ENCODE measurements around the gene FCRL5. TPM values are rescaled to one million over a fixed set of nuclear protein-coding genes. Genes with fewer than 3 reads are reported as not detected.

FCRL5 gene
- under 1 TPM; 0.04 to 0.08 TPM for polyA plus RNA-seq

- 70% methylated on average over 10 of the region's 10 CpGs for WGBS, 2 donors
- Histone ChIP-seq H3K27ac (ENCODE audit: low read depth in 2 of 2, low read length in 1 of 2) (no peak within 1 kb of the TSS), H3K9me3 (ENCODE audit: control insufficient read depth in 2 of 2, insufficient read depth in 1 of 2, low read depth in 1 of 2, low read length in 1 of 2) (no peaks in the 10 kb centered on the region), H3K4me3 (ENCODE audit: low read depth in 1 of 2, low read length in 2 of 2) (no peak within 1 kb of the TSS), H3K27me3 (ENCODE audit: control insufficient read depth in 1 of 2, insufficient read depth in 2 of 2, low read length in 2 of 2) (no peaks in the 10 kb centered on the region), H3K36me3 (ENCODE audit: control insufficient read depth in 2 of 2, insufficient read depth in 2 of 2, low read length in 1 of 2) (no peaks in the 10 kb centered on the region), H3K4me1 (ENCODE audit: control insufficient read depth in 2 of 2, insufficient read depth in 2 of 2, low read length in 1 of 2) (no peaks in the 10 kb centered on the region)
Observed at GRCh38 chr1:157551694-157552693, at the start of gene FCRL5. Gene FCRL5, minus strand, starts transcription at chr1:157552515. Its CDS starts 153 bp downstream, at chr1:157552362.

GRCh38 chr1:157600236-157600635 is 47.9 kb upstream of the FCRL5 start:
- no peaks in the 10 kb centered on the region for H3K9me3 ChIP-seq (ENCODE audit: control insufficient read depth in 2 of 2, insufficient read depth in 1 of 2, low read depth in 1 of 2, low read length in 1 of 2)
- H3K27ac ChIP-seq (ENCODE audit: low read depth in 2 of 2, low read length in 1 of 2), result no peak overlapping the region
- H3K4me3 ChIP-seq (ENCODE audit: low read depth in 1 of 2, low read length in 2 of 2), result no peak overlapping the region
- no peaks in the 10 kb centered on the region for H3K4me1 ChIP-seq (ENCODE audit: control insufficient read depth in 2 of 2, insufficient read depth in 2 of 2, low read length in 1 of 2)
- WGBS, 2 donors, result 33 to 41% methylated on average over 1 of the region's 1 CpG
- no peaks in the 10 kb centered on the region for H3K36me3 ChIP-seq (ENCODE audit: control insufficient read depth in 2 of 2, insufficient read depth in 2 of 2, low read length in 1 of 2)
- no peaks in the 10 kb centered on the region for H3K27me3 ChIP-seq (ENCODE audit: control insufficient read depth in 1 of 2, insufficient read depth in 2 of 2, low read length in 2 of 2)

GRCh38 chr1:157597959-157598667 is 45.8 kb upstream of the FCRL5 start, which contains the start of gene FCRL4:
Gene FCRL4, minus strand, starts transcription at chr1:157598085. Its CDS starts 141 bp downstream, at chr1:157597944.
- Histone ChIP-seq H3K9me3 (ENCODE audit: control insufficient read depth in 2 of 2, insufficient read depth in 1 of 2, low read depth in 1 of 2, low read length in 1 of 2) (no peaks in the 10 kb centered on the region), H3K4me3 (ENCODE audit: low read depth in 1 of 2, low read length in 2 of 2) (no peak within 1 kb of the TSS), H3K27me3 (ENCODE audit: control insufficient read depth in 1 of 2, insufficient read depth in 2 of 2, low read length in 2 of 2) (no peaks in the 10 kb centered on the region), H3K27ac (ENCODE audit: low read depth in 2 of 2, low read length in 1 of 2) (no peak within 1 kb of the TSS), H3K36me3 (ENCODE audit: control insufficient read depth in 2 of 2, insufficient read depth in 2 of 2, low read length in 1 of 2) (no peaks in the 10 kb centered on the region), H3K4me1 (ENCODE audit: control insufficient read depth in 2 of 2, insufficient read depth in 2 of 2, low read length in 1 of 2) (no peaks in the 10 kb centered on the region)
- WGBS, 2 donors, result 63 to 69% methylated on average over 2 of the region's 2 CpGs

GRCh38 chr1:157596384-157596783 is 44.1 kb upstream of the FCRL5 start:
- Histone ChIP-seq H3K9me3 (ENCODE audit: control insufficient read depth in 2 of 2, insufficient read depth in 1 of 2, low read depth in 1 of 2, low read length in 1 of 2) (no peaks in the 10 kb centered on the region), H3K27ac (ENCODE audit: low read depth in 2 of 2, low read length in 1 of 2) (no peak overlapping the region), H3K4me1 (ENCODE audit: control insufficient read depth in 2 of 2, insufficient read depth in 2 of 2, low read length in 1 of 2) (no peaks in the 10 kb centered on the region), H3K4me3 (ENCODE audit: low read depth in 1 of 2, low read length in 2 of 2) (no peak overlapping the region), H3K36me3 (ENCODE audit: control insufficient read depth in 2 of 2, insufficient read depth in 2 of 2, low read length in 1 of 2) (no peaks in the 10 kb centered on the region), H3K27me3 (ENCODE audit: control insufficient read depth in 1 of 2, insufficient read depth in 2 of 2, low read length in 2 of 2) (no peaks in the 10 kb centered on the region)
- WGBS, 2 donors, result 72 to 78% methylated on average over 6 of the region's 6 CpGs

GRCh38 chr1:157595356-157595755 is 43.0 kb upstream of the FCRL5 start:
- Histone ChIP-seq H3K36me3 (ENCODE audit: control insufficient read depth in 2 of 2, insufficient read depth in 2 of 2, low read length in 1 of 2) (no peaks in the 10 kb centered on the region), H3K27ac (ENCODE audit: low read depth in 2 of 2, low read length in 1 of 2) (no peak overlapping the region), H3K4me1 (ENCODE audit: control insufficient read depth in 2 of 2, insufficient read depth in 2 of 2, low read length in 1 of 2) (no peaks in the 10 kb centered on the region), H3K9me3 (ENCODE audit: control insufficient read depth in 2 of 2, insufficient read depth in 1 of 2, low read depth in 1 of 2, low read length in 1 of 2) (no peaks in the 10 kb centered on the region), H3K27me3 (ENCODE audit: control insufficient read depth in 1 of 2, insufficient read depth in 2 of 2, low read length in 2 of 2) (no peaks in the 10 kb centered on the region), H3K4me3 (ENCODE audit: low read depth in 1 of 2, low read length in 2 of 2) (no peak overlapping the region)
- WGBS, 2 donors, result 58 to 64% methylated on average over 2 of the region's 2 CpGs

GRCh38 chr1:157585984-157586383 is 33.7 kb upstream of the FCRL5 start:
- H3K4me1 ChIP-seq (ENCODE audit: control insufficient read depth in 2 of 2, insufficient read depth in 2 of 2, low read length in 1 of 2), result no peaks in the 10 kb centered on the region
- no peak overlapping the region for H3K27ac ChIP-seq (ENCODE audit: low read depth in 2 of 2, low read length in 1 of 2)
- peaks cover 0 to 3% of the 10 kb centered on the region in 2 donors for H3K27me3 ChIP-seq (ENCODE audit: control insufficient read depth in 1 of 2, insufficient read depth in 2 of 2, low read length in 2 of 2)
- WGBS, 2 donors, result 43 to 51% methylated on average over 4 of the region's 4 CpGs
- no peak overlapping the region for H3K4me3 ChIP-seq (ENCODE audit: low read depth in 1 of 2, low read length in 2 of 2)
- no peaks in the 10 kb centered on the region for H3K36me3 ChIP-seq (ENCODE audit: control insufficient read depth in 2 of 2, insufficient read depth in 2 of 2, low read length in 1 of 2)
- H3K9me3 ChIP-seq (ENCODE audit: control insufficient read depth in 2 of 2, insufficient read depth in 1 of 2, low read depth in 1 of 2, low read length in 1 of 2), result peaks cover 0 to 1% of the 10 kb centered on the region in 2 donors

GRCh38 chr1:157584503-157584902 is 32.2 kb upstream of the FCRL5 start:
- Histone ChIP-seq H3K4me3 (ENCODE audit: low read depth in 1 of 2, low read length in 2 of 2) (no peak overlapping the region), H3K9me3 (ENCODE audit: control insufficient read depth in 2 of 2, insufficient read depth in 1 of 2, low read depth in 1 of 2, low read length in 1 of 2) (peaks cover 0 to 1% of the 10 kb centered on the region in 2 donors), H3K27ac (ENCODE audit: low read depth in 2 of 2, low read length in 1 of 2) (no peak overlapping the region), H3K27me3 (ENCODE audit: control insufficient read depth in 1 of 2, insufficient read depth in 2 of 2, low read length in 2 of 2) (peaks cover 0 to 3% of the 10 kb centered on the region in 2 donors), H3K4me1 (ENCODE audit: control insufficient read depth in 2 of 2, insufficient read depth in 2 of 2, low read length in 1 of 2) (no peaks in the 10 kb centered on the region), H3K36me3 (ENCODE audit: control insufficient read depth in 2 of 2, insufficient read depth in 2 of 2, low read length in 1 of 2) (no peaks in the 10 kb centered on the region)
- 82 to 85% methylated on average over 3 of the region's 3 CpGs for WGBS, 2 donors

GRCh38 chr1:157580828-157581210 is 28.5 kb upstream of the FCRL5 start:
- H3K4me3 ChIP-seq (ENCODE audit: low read depth in 1 of 2, low read length in 2 of 2), result no peak overlapping the region
- H3K9me3 ChIP-seq (ENCODE audit: control insufficient read depth in 2 of 2, insufficient read depth in 1 of 2, low read depth in 1 of 2, low read length in 1 of 2), result peaks cover 0 to 1% of the 10 kb centered on the region in 2 donors
- no peaks in the 10 kb centered on the region for H3K4me1 ChIP-seq (ENCODE audit: control insufficient read depth in 2 of 2, insufficient read depth in 2 of 2, low read length in 1 of 2)
- no peaks in the 10 kb centered on the region for H3K36me3 ChIP-seq (ENCODE audit: control insufficient read depth in 2 of 2, insufficient read depth in 2 of 2, low read length in 1 of 2)
- H3K27ac ChIP-seq (ENCODE audit: low read depth in 2 of 2, low read length in 1 of 2), result no peak overlapping the region
- WGBS, 2 donors, result 54 to 71% methylated on average over 1 of the region's 1 CpG
- no peaks in the 10 kb centered on the region for H3K27me3 ChIP-seq (ENCODE audit: control insufficient read depth in 1 of 2, insufficient read depth in 2 of 2, low read length in 2 of 2)

- Histone ChIP-seq H3K36me3 (ENCODE audit: control insufficient read depth in 2 of 2, insufficient read depth in 2 of 2, low read length in 1 of 2) (no peaks in the 10 kb centered on the region), H3K27ac (ENCODE audit: low read depth in 2 of 2, low read length in 1 of 2) (no peak overlapping the region), H3K9me3 (ENCODE audit: control insufficient read depth in 2 of 2, insufficient read depth in 1 of 2, low read depth in 1 of 2, low read length in 1 of 2) (peaks cover 0 to under 1% of the 10 kb centered on the region in 2 donors), H3K4me1 (ENCODE audit: control insufficient read depth in 2 of 2, insufficient read depth in 2 of 2, low read length in 1 of 2) (no peaks in the 10 kb centered on the region), H3K4me3 (ENCODE audit: low read depth in 1 of 2, low read length in 2 of 2) (no peak overlapping the region), H3K27me3 (ENCODE audit: control insufficient read depth in 1 of 2, insufficient read depth in 2 of 2, low read length in 2 of 2) (no peaks in the 10 kb centered on the region)
- 9 to 10% methylated on average over 4 of the region's 4 CpGs for WGBS, 2 donors
Observed at GRCh38 chr1:157580179-157580827, 28.0 kb upstream of the FCRL5 start.
